Ectodermal cell (in vitro differentiated cells): ENCODE measurements around the gene METTL14.

Experiments
- H3K27ac ChIP-seq: 2 replicates; pipeline ENCODE4 v1.7.0; 2013; ENCODE audit warnings: mild to moderate bottlenecking, low read depth, low read length; ENCODE audit not compliant: insufficient read depth, poor library complexity, severe bottlenecking
- H3K27me3 ChIP-seq: 2 replicates; pipeline ENCODE4 v1.7.0; 2013; ENCODE audit warnings: mild to moderate bottlenecking, low read length; ENCODE audit not compliant: insufficient read depth, control insufficient read depth, poor library complexity, severe bottlenecking
- H3K36me3 ChIP-seq: one replicate; pipeline ENCODE4 v1.7.0; 2013; ENCODE audit warnings: low read length; ENCODE audit not compliant: control insufficient read depth, insufficient read depth
- H3K4me1 ChIP-seq: one replicate; pipeline ENCODE4 v1.7.0; 2013; ENCODE audit warnings: low read length; ENCODE audit not compliant: control insufficient read depth, insufficient read depth
- H3K4me3 ChIP-seq: 2 replicates; pipeline ENCODE4 v1.7.0; 2013; ENCODE audit warnings: low read depth, low read length, control low read depth; ENCODE audit not compliant: insufficient read depth
- H3K9me3 ChIP-seq: 2 replicates; pipeline ENCODE4 v1.7.0; 2013; ENCODE audit warnings: mild to moderate bottlenecking, low read length, moderate library complexity; ENCODE audit not compliant: control insufficient read depth
- WGBS, 2 experiments: methylation state at CpG; one replicate each; pipeline ENCODE4 v1.1.7; 2013; ENCODE audit warnings: missing lambda C conversion rate in 2 of 2; 5-methylcytosine and 5-hydroxymethylcytosine counted together

The METTL14 gene

GRCh38 chr4:118746251-118746919 is 61.2 kb downstream of the METTL14 start:
- H3K36me3 ChIP-seq: no peaks in the 10 kb centered on the region
- WGBS, 2 experiments: 85 to 86% methylated on average over 2 of the region's 2 CpGs

DNA sequence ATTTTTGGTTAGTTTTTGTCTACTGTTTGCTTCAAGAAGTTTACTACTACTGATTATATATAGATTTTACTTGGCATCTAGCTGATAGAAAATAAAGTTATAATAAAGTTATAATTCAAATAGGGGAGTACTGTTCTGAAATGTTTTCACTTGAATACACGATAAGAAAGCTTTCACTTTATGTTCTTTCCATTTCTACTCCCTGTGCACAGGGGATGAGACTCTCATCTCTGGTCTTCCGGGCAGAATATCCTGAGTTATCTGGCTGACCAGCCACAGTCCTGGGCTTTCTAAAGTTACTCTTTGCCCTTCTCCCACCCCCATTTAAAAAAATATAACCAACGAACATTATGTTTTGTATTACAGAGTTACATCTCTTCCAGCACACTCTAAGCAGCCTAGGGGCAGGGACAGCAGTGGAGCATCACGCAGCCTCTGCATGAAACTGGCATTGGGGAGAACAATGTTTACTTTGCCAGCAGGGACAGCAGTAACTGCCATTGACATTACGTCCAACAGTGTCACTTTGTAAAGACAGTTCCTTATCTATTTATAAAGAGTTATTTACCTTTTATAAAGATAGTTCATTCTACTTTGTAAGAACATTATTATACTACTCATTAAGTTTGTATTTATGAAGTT is 64.3 kb downstream of the METTL14 start:
- H3K27me3 ChIP-seq: no peaks in the 10 kb centered on the region
- no peaks in the 10 kb centered on the region for H3K36me3 ChIP-seq
- H3K4me3 ChIP-seq: no peak overlapping the region
- no peaks in the 10 kb centered on the region for H3K4me1 ChIP-seq
- H3K27ac ChIP-seq: no peak overlapping the region
- WGBS, 2 experiments: 85 to 93% methylated on average over 5 of the region's 5 CpGs
- H3K9me3 ChIP-seq: no peaks in the 10 kb centered on the region

More at GRCh38 chr4:118746251-118746919, 61.2 kb downstream of the METTL14 start:
- Histone ChIP-seq H3K9me3 (no peaks in the 10 kb centered on the region), H3K27ac (no peak overlapping the region), H3K4me3 (no peak overlapping the region), H3K4me1 (no peaks in the 10 kb centered on the region), H3K27me3 (no peaks in the 10 kb centered on the region)

DNA sequence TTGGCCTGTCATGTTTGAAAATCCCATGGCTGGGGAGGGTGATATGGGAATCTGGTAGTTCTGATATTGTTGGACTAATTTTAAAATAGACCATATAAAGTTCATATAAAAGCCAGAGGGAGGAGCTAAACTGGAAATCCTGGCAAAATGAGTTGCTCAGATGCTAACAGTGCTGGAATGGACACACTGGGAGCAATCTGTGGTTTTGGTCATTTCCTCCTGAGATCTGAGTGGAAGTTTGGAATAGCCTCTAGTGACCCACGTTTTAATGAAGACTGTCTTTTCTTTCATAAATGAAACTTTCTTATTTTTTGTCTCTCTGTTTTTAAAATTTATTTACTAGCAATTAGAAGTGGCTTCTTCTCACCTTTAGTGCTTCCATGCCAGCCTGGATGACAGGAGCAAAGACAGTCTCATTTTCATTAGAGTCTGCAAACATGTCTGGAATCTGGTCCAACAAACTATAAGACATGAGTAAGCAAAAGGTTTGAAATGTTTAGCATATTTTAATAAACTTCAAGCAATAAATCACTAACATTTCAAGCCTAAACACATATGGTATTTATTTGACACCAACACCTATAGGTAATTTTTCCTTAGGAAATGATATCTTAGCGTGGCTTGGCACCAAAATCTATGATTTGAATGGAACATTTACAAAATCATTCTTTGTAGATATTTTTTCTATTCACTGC is 66.6 kb downstream of the METTL14 start:
- Histone ChIP-seq H3K27ac (no peak overlapping the region), H3K9me3 (no peaks in the 10 kb centered on the region), H3K4me1 (no peaks in the 10 kb centered on the region), H3K27me3 (no peaks in the 10 kb centered on the region), H3K4me3 (no peak overlapping the region), H3K36me3 (no peaks in the 10 kb centered on the region)
- 85% methylated on average over 2 of the region's 2 CpGs; no CpG with 5 or more reads in 1 of the 2 experiments for WGBS, 2 experiments

- Histone ChIP-seq H3K27me3 (no peaks in the 10 kb centered on the region), H3K27ac (no peak overlapping the region), H3K36me3 (no peaks in the 10 kb centered on the region), H3K9me3 (no peaks in the 10 kb centered on the region), H3K4me3 (no peak overlapping the region), H3K4me1 (no peaks in the 10 kb centered on the region)
- WGBS, 2 experiments: 90 to 100% methylated on average over 2 of the region's 2 CpGs
Measured at GRCh38 chr4:118752551-118752950, 67.4 kb downstream of the METTL14 start.

- no peaks in the 10 kb centered on the region for H3K36me3 ChIP-seq
- H3K27ac ChIP-seq: no peak overlapping the region
- no peaks in the 10 kb centered on the region for H3K9me3 ChIP-seq
- H3K4me1 ChIP-seq: no peaks in the 10 kb centered on the region
- no peaks in the 10 kb centered on the region for H3K27me3 ChIP-seq
- no peak overlapping the region for H3K4me3 ChIP-seq
Measured at GRCh38 chr4:118753096-118753495, 67.9 kb downstream of the METTL14 start.

DNA sequence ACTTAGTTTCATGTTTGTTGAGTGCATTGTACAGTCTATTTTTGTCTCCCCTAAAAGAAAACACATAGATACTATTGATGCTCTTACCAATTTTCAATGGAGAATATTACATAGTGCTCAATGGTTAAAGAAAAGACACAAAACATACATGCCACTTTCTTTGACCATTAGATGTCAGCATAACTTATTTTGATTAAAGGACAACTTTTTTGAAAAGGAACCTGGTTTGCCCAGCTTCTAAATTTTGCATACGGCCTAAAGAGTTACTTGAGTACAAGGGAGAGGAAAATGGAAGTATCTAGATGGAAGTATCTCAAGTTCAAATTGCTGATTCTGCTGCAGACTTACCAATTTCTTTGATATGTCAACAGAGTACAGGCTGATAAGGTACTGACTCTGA is 68.5 kb downstream of the METTL14 start:
- Histone ChIP-seq H3K9me3 (no peaks in the 10 kb centered on the region), H3K4me1 (no peaks in the 10 kb centered on the region), H3K27me3 (no peaks in the 10 kb centered on the region), H3K4me3 (no peak overlapping the region), H3K27ac (no peak overlapping the region), H3K36me3 (no peaks in the 10 kb centered on the region)
- WGBS, 2 experiments: 97 to 100% methylated on average over 1 of the region's 1 CpG

DNA sequence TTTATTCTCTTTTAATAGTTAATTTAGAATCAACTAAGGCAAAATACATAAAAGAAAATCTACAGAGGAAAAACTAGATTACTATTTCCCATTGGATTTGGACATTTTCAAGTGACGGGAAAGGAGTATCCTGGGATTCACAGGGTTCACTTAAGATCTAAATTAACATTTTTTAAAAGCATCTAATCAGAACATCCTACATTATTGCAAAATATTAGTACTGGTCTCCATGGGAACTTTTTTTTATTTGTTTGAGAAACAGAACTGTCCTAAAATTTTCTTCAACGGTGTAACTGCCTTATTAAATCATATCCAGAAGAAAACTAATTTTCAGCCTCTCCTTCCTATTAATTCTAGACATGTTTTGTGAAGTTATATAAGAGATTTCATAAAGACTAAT is 69.7 kb downstream of the METTL14 start:
- 80 to 90% methylated on average over 1 to 2 of the region's 2 CpGs for WGBS, 2 experiments
- no peak overlapping the region for H3K27ac ChIP-seq

GRCh38 chr4:118755438-118756226 is 70.4 kb downstream of the METTL14 start:
- H3K36me3 ChIP-seq: no peaks in the 10 kb centered on the region
- WGBS, 2 experiments: 83% methylated on average over 2 of the region's 2 CpGs; no CpG with 5 or more reads in 1 of the 2 experiments
- H3K27me3 ChIP-seq: no peaks in the 10 kb centered on the region
- no peaks in the 10 kb centered on the region for H3K4me1 ChIP-seq
- H3K9me3 ChIP-seq: no peaks in the 10 kb centered on the region
- no peak overlapping the region for H3K4me3 ChIP-seq
- H3K27ac ChIP-seq: no peak overlapping the region

More for the DNA sequence above, 69.7 kb downstream of the METTL14 start:
- no peaks in the 10 kb centered on the region for H3K9me3 ChIP-seq
- H3K4me3 ChIP-seq: no peak overlapping the region
- H3K36me3 ChIP-seq: no peaks in the 10 kb centered on the region
- no peaks in the 10 kb centered on the region for H3K4me1 ChIP-seq
- no peaks in the 10 kb centered on the region for H3K27me3 ChIP-seq

DNA sequence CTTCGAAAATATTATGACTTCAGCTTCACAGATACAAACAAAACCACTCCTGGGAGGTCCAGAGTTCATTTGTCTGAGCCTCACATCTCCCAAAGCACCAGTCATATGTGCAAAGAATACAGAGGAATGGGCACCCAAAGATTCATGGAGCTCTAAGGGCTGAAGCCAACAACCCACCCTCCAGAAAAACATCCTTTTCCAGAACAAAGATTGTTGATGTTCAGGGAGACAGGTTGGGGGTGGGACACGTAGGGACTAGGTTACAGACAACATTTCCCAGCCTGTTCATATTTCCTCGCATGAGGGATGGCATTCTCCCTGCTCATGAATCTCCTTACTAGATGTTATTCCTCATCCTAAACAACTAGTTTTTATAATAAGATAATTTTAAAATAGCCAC is 71.2 kb downstream of the METTL14 start:
- 89 to 90% methylated on average over 3 of the region's 3 CpGs for WGBS, 2 experiments
- Histone ChIP-seq H3K4me3 (no peak overlapping the region), H3K9me3 (no peaks in the 10 kb centered on the region), H3K4me1 (no peaks in the 10 kb centered on the region), H3K27ac (no peak overlapping the region), H3K36me3 (no peaks in the 10 kb centered on the region), H3K27me3 (no peaks in the 10 kb centered on the region)

GRCh38 chr4:118756958-118757357 is 71.8 kb downstream of the METTL14 start:
- 91 to 100% methylated on average over 1 of the region's 1 CpG for WGBS, 2 experiments
- no peak overlapping the region for H3K27ac ChIP-seq
- H3K4me3 ChIP-seq: no peak overlapping the region
- H3K4me1 ChIP-seq: no peaks in the 10 kb centered on the region
- no peaks in the 10 kb centered on the region for H3K9me3 ChIP-seq
- no peaks in the 10 kb centered on the region for H3K36me3 ChIP-seq
- H3K27me3 ChIP-seq: no peaks in the 10 kb centered on the region
